ENCODE data around the gene INPP5A. TPM values are rescaled to one million over a fixed set of nuclear protein-coding genes. Genes with fewer than 3 reads are reported as not detected.
A peak's percentile ranks its signal among the peaks of the same experiment; 100 is the strongest.

Gene INPP5A
- total RNA-seq, 4 donors from 2014 or later: 34.8 to 80.8 (median 52.8) TPM

GRCh38 chr10:132562177-132562915, 24.8 kb downstream of the INPP5A start:
- peaks cover 5 to 20% (median 11%) of the 10 kb centered on the region in 4 donors for H3K4me1 ChIP-seq

GRCh38 chr10:132562916-132563456, 25.4 kb downstream of the INPP5A start:
- no peak for TF ChIP-seq CTCF (IDR thresholded peaks at IDR 0.05)
- TF ChIP-seq POLR2AphosphoS5 (IDR thresholded peaks at IDR 0.05): no peak
- TF ChIP-seq POLR2A (IDR thresholded peaks at IDR 0.05): no peak
- no peak for TF ChIP-seq EP300 (IDR thresholded peaks at IDR 0.05; ENCODE audit: low read depth)
- Histone ChIP-seq H3K4me3 (no peak overlapping the region), H3K4me1 (peaks cover 5 to 20% (median 11%) of the 10 kb centered on the region in 4 donors), H3K9me3 (no peaks in the 10 kb centered on the region), H3K36me3 (no peaks in the 10 kb centered on the region), H3K27me3 (no peaks in the 10 kb centered on the region), H3K27ac (no peak overlapping the region)
- in situ Hi-C loops (cut with MboI; ENCODE audit: low pct_ligation_motif_present in 1 of 4, low pct_unique_long_range_greater_than_20kb in 1 of 4, low sequenced_read_pairs in 3 of 4): no loop called here
- no peak for DNase-seq
- 83% methylated on average over 13 of the region's 14 CpGs; no CpG with 5 or more reads in 1 of the 2 donors for WGBS, 2 donors (ENCODE audit: low coverage in 1 of 2)
- intact Hi-C loops (cut with DNase I; ENCODE audit: low total_unique reads): no loop called here

More at GRCh38 chr10:132562177-132562915, 24.8 kb downstream of the INPP5A start:
- H3K36me3 ChIP-seq: no peaks in the 10 kb centered on the region
- TF ChIP-seq POLR2A (IDR thresholded peaks at IDR 0.05): no peak
- no peak for TF ChIP-seq CTCF (IDR thresholded peaks at IDR 0.05)
- intact Hi-C loops (cut with DNase I; ENCODE audit: low total_unique reads): no loop called here
- H3K27me3 ChIP-seq: no peaks in the 10 kb centered on the region
- in situ Hi-C loops (cut with MboI; ENCODE audit: low pct_ligation_motif_present in 1 of 4, low pct_unique_long_range_greater_than_20kb in 1 of 4, low sequenced_read_pairs in 3 of 4): no loop called here
- no peak overlapping the region for H3K4me3 ChIP-seq
- no peak overlapping the region for H3K27ac ChIP-seq
- no peak for DNase-seq
- WGBS, 2 donors (ENCODE audit: low coverage in 1 of 2): 93 to 100% methylated on average over 2 to 25 of the region's 29 CpGs
- no peaks in the 10 kb centered on the region for H3K9me3 ChIP-seq

GRCh38 chr10:132563485-132564248, 26.1 kb downstream of the INPP5A start:
- 75 to 84% methylated on average over 2 to 24 of the region's 24 CpGs for WGBS, 2 donors (ENCODE audit: low coverage in 1 of 2)
- intact Hi-C loops (cut with DNase I; ENCODE audit: low total_unique reads): no loop called here
- DNase-seq: peak; percentile 39
- TF ChIP-seq EP300 (IDR thresholded peaks at IDR 0.05; ENCODE audit: low read depth): no peak
- TF ChIP-seq POLR2AphosphoS5 (IDR thresholded peaks at IDR 0.05): no peak
- TF ChIP-seq CTCF (IDR thresholded peaks at IDR 0.05): no peak
- TF ChIP-seq POLR2A (IDR thresholded peaks at IDR 0.05): no peak
- no peaks in the 10 kb centered on the region for H3K36me3 ChIP-seq
- H3K4me3 ChIP-seq: no peak overlapping the region
- no peak overlapping the region for H3K27ac ChIP-seq
- peaks cover 5 to 20% (median 9%) of the 10 kb centered on the region in 4 donors for H3K4me1 ChIP-seq
- in situ Hi-C loops (cut with MboI; ENCODE audit: low pct_ligation_motif_present in 1 of 4, low pct_unique_long_range_greater_than_20kb in 1 of 4, low sequenced_read_pairs in 3 of 4): no loop called here
- no peaks in the 10 kb centered on the region for H3K9me3 ChIP-seq
- no peaks in the 10 kb centered on the region for H3K27me3 ChIP-seq

GRCh38 chr10:132564249-132564605, 26.6 kb downstream of the INPP5A start:
- Histone ChIP-seq H3K4me1 (peaks cover 5 to 20% (median 9%) of the 10 kb centered on the region in 4 donors), H3K4me3 (no peak overlapping the region), H3K36me3 (no peaks in the 10 kb centered on the region), H3K9me3 (no peaks in the 10 kb centered on the region), H3K27ac (no peak overlapping the region), H3K27me3 (no peaks in the 10 kb centered on the region)
- WGBS, 2 donors (ENCODE audit: low coverage in 1 of 2): 82 to 97% methylated on average over 4 to 10 of the region's 10 CpGs
- TF ChIP-seq CTCF (IDR thresholded peaks at IDR 0.05) (no peak), EP300 (IDR thresholded peaks at IDR 0.05; ENCODE audit: low read depth) (no peak), POLR2A (IDR thresholded peaks at IDR 0.05) (no peak), POLR2AphosphoS5 (IDR thresholded peaks at IDR 0.05) (no peak)
- intact Hi-C loops (cut with DNase I; ENCODE audit: low total_unique reads) (no loop called here), in situ Hi-C loops (cut with MboI; ENCODE audit: low pct_ligation_motif_present in 1 of 4, low pct_unique_long_range_greater_than_20kb in 1 of 4, low sequenced_read_pairs in 3 of 4) (no loop called here)
- no peak for DNase-seq

Measured in transverse colon (tissue), 4 donors.